H9 (cell line): ENCODE measurements around the gene ATP8A2. TPM values are rescaled to one million over a fixed set of nuclear protein-coding genes. Genes with fewer than 3 reads are reported as not detected.

Source experiments
- DNase-seq: peaks from one replicate; pipeline ENCODE4 v3.0.0-alpha.2; 2017
- H2AFZ ChIP-seq: one replicate; pipeline ENCODE4 v1.6.1; 2013; ENCODE audit warnings: mild to moderate bottlenecking, low read length, control low read depth, moderate library complexity
- H2AK5ac ChIP-seq: 2 replicates; pipeline ENCODE4 v1.6.1; 2013; ENCODE audit warnings: low read length, control low read depth, mixed read lengths; ENCODE audit not compliant: insufficient read length
- H2BK120ac ChIP-seq: one replicate; pipeline ENCODE4 v1.6.1; 2013; ENCODE audit warnings: low read depth, mild to moderate bottlenecking, low read length, control low read depth, inconsistent platforms; ENCODE audit not compliant: poor library complexity, severe bottlenecking
- H2BK12ac ChIP-seq: 2 replicates; pipeline ENCODE4 v1.6.1; 2013; ENCODE audit warnings: low read length, control low read depth, mixed read lengths, low read depth; ENCODE audit not compliant: insufficient read length
- H2BK15ac ChIP-seq: 2 replicates; pipeline ENCODE4 v1.6.1; 2013; ENCODE audit warnings: low read depth, low read length, control low read depth
- H2BK20ac ChIP-seq: one replicate; pipeline ENCODE4 v1.6.1; 2013; ENCODE audit warnings: low read depth, mild to moderate bottlenecking, low read length, control low read depth, inconsistent platforms; ENCODE audit not compliant: poor library complexity, severe bottlenecking
- H2BK5ac ChIP-seq: 2 replicates; pipeline ENCODE4 v1.6.1; 2013; ENCODE audit warnings: low read length, control low read depth, mixed read lengths; ENCODE audit not compliant: insufficient read length
- H3K14ac ChIP-seq: 2 replicates; pipeline ENCODE4 v1.6.1; 2013; ENCODE audit warnings: low read length, control low read depth; ENCODE audit not compliant: insufficient read depth
- H3K18ac ChIP-seq: 2 replicates; pipeline ENCODE4 v1.6.1; 2013; ENCODE audit warnings: low read depth, mild to moderate bottlenecking, mixed read lengths, low read length, control low read depth; ENCODE audit not compliant: insufficient read length
- H3K23ac ChIP-seq: 2 replicates; pipeline ENCODE4 v1.6.1; 2013; ENCODE audit warnings: low read length, control low read depth, mixed read lengths, low read depth; ENCODE audit not compliant: insufficient read length
- H3K23me2 ChIP-seq: 2 replicates; pipeline ENCODE4 v1.6.1; 2013; ENCODE audit warnings: low read depth, mild to moderate bottlenecking, mixed read lengths, low read length, control low read depth; ENCODE audit not compliant: insufficient read length, poor library complexity, severe bottlenecking
- H3K27ac ChIP-seq: 2 replicates; pipeline ENCODE4 v1.5.1; 2013; ENCODE audit warnings: low read length, control low read depth, mixed read lengths, low read depth; ENCODE audit not compliant: insufficient read length
- H3K27me3 ChIP-seq: 2 replicates; pipeline ENCODE4 v1.6.1; 2013; ENCODE audit warnings: low read length, control low read depth, inconsistent platforms; ENCODE audit not compliant: insufficient read depth
- H3K4ac ChIP-seq: 2 replicates; pipeline ENCODE4 v1.6.1; 2013; ENCODE audit warnings: low read depth, mild to moderate bottlenecking, control low read depth, inconsistent platforms, low read length, moderate library complexity
- H3K4me1 ChIP-seq: 2 replicates; pipeline ENCODE4 v1.6.1; 2013; ENCODE audit warnings: low read length, control low read depth, inconsistent platforms; ENCODE audit not compliant: insufficient read depth
- H3K4me2 ChIP-seq: 2 replicates; pipeline ENCODE4 v1.6.1; 2013; ENCODE audit warnings: low read length, control low read depth, mixed read lengths; ENCODE audit not compliant: insufficient read length, insufficient read depth
- H3K56ac ChIP-seq: 2 replicates; pipeline ENCODE4 v1.6.1; 2013; ENCODE audit warnings: low read depth, mild to moderate bottlenecking, mixed read lengths, low read length, control low read depth; ENCODE audit not compliant: insufficient read length
- H3K79me1 ChIP-seq: 2 replicates; pipeline ENCODE4 v1.6.1; 2013; ENCODE audit warnings: low read depth, mild to moderate bottlenecking, moderate library complexity, low read length, control low read depth, inconsistent platforms; ENCODE audit not compliant: insufficient read depth, poor library complexity, severe bottlenecking
- H3K79me2 ChIP-seq: 2 replicates; pipeline ENCODE4 v1.6.1; 2013; ENCODE audit warnings: low read length, control low read depth, inconsistent platforms; ENCODE audit not compliant: insufficient read depth
- H3K9ac ChIP-seq: 2 replicates; pipeline ENCODE4 v1.6.1; 2013; ENCODE audit warnings: low read length, control low read depth, mixed read lengths; ENCODE audit not compliant: insufficient read length; ENCODE audit errors: extremely low read depth
- H3K9me3 ChIP-seq: one replicate; pipeline ENCODE4 v1.6.1; 2013; ENCODE audit warnings: low read depth, low read length, inconsistent platforms; ENCODE audit not compliant: control insufficient read depth
- H3T11ph ChIP-seq: one replicate; pipeline ENCODE4 v1.6.1; 2013; ENCODE audit warnings: mild to moderate bottlenecking, low read length, control low read depth, inconsistent platforms
- H4K20me1 ChIP-seq: one replicate; pipeline ENCODE4 v1.6.1; 2013; ENCODE audit not compliant: control insufficient read depth, insufficient read length, insufficient read depth
- H4K5ac ChIP-seq: 2 replicates; pipeline ENCODE4 v1.6.1; 2013; ENCODE audit warnings: low read depth, mild to moderate bottlenecking, mixed read lengths, low read length, control low read depth; ENCODE audit not compliant: insufficient read length
- H4K8ac ChIP-seq: replicated peaks from 2 replicates; pipeline ENCODE4 v1.6.1; 2013; ENCODE audit warnings: low read length, control low read depth, mixed read lengths, low read depth; ENCODE audit not compliant: insufficient read length
- H4K91ac ChIP-seq: 2 replicates; pipeline ENCODE4 v1.6.1; 2013; ENCODE audit warnings: low read depth, mild to moderate bottlenecking, moderate library complexity, mixed read lengths, low read length, control low read depth; ENCODE audit not compliant: insufficient read length
- H3K27ac Mint-ChIP-seq, 3 experiments: 2 replicates in 2 of 3; 3 replicates in 1 of 3; pipeline ENCODE4 v1.8.0; 2020 to 2021; ENCODE audit warnings: mixed read lengths in 3 of 3, mild to moderate bottlenecking in 1 of 3, moderate library complexity in 1 of 3
- H3K27me3 Mint-ChIP-seq: 2 replicates; pipeline ENCODE4 v1.8.0; 2021; ENCODE audit warnings: low read depth, mild to moderate bottlenecking, moderate library complexity, mixed read lengths
- H3K36me3 Mint-ChIP-seq, 3 experiments: 2 replicates in 2 of 3; 3 replicates in 1 of 3; pipeline ENCODE4 v1.8.0; 2020 to 2021; ENCODE audit warnings: low read depth in 3 of 3, mixed read lengths in 3 of 3; ENCODE audit not compliant: insufficient read depth in 1 of 3
- H3K4me1 Mint-ChIP-seq, 2 experiments: 2 replicates each; pipeline ENCODE4 v1.8.0; 2020; ENCODE audit warnings: mixed read lengths in 2 of 2
- H3K4me3 Mint-ChIP-seq, 2 experiments: 2 replicates in 1 of 2; 3 replicates in 1 of 2; pipeline ENCODE4 v1.8.0; 2020 to 2021; ENCODE audit warnings: mild to moderate bottlenecking in 2 of 2, mixed read lengths in 2 of 2, moderate library complexity in 1 of 2
- H3K9me3 Mint-ChIP-seq, 2 experiments: 2 replicates in 1 of 2; 3 replicates in 1 of 2; pipeline ENCODE4 v1.8.0; 2020; ENCODE audit warnings: mild to moderate bottlenecking in 2 of 2, mixed read lengths in 2 of 2, moderate library complexity in 1 of 2
- CTCF ChIP-seq: fragments of 200-600 bp; sonication (generic); conservative IDR thresholded peaks from 3 replicates; pipeline ENCODE4 v1.8.0; 2021; ENCODE audit warnings: antibody characterized with exemption, mild to moderate bottlenecking
- WGBS: extraction: QIAGEN DNeasy Blood & Tissue Kit; methylation state at CpG from one replicate; pipeline ENCODE4 v1.1.7; 2013; ENCODE audit warnings: missing lambda C conversion rate, low lambda C conversion rate, mixed read lengths; ENCODE audit not compliant: insufficient read length; ENCODE audit errors: extremely low coverage; 5-methylcytosine and 5-hydroxymethylcytosine counted together
- total RNA-seq: library from RNA; stranded (reverse); gene quantifications from 2 replicates; pipeline ENCODE4 v1.2.1, GENCODE V29; 2021

The ATP8A2 gene
- total RNA-seq, 1 experiment from 2014 or later, result 18.2 TPM

- H3K23me2 ChIP-seq, result no peaks in the 10 kb centered on the region
- H2AFZ ChIP-seq, result no peak overlapping the region
- H2AK5ac ChIP-seq, result no peak overlapping the region
- no peak overlapping the region for H3K4me2 ChIP-seq
- H2BK20ac ChIP-seq, result no peak overlapping the region
- peaks cover 22 to 32% of the 10 kb centered on the region in 2 experiments for H3K4me1 Mint-ChIP-seq
- H2BK120ac ChIP-seq, result no peak overlapping the region
- no peak overlapping the region for H3K14ac ChIP-seq
- H4K5ac ChIP-seq, result no peak overlapping the region
- no peak overlapping the region for H3K4me3 Mint-ChIP-seq
- H3K27me3 Mint-ChIP-seq, result no peaks in the 10 kb centered on the region
- no peaks in the 10 kb centered on the region for H3K36me3 Mint-ChIP-seq
- no peak for DNase-seq
- H2BK12ac ChIP-seq, result no peak overlapping the region
- no peak overlapping the region for H3K23ac ChIP-seq
- H4K20me1 ChIP-seq, result peaks cover 2% of the 10 kb centered on the region
- no peak overlapping the region for H4K8ac ChIP-seq
- no peak overlapping the region for H3T11ph ChIP-seq
- no peak overlapping the region for H3K9ac ChIP-seq
- no peaks in the 10 kb centered on the region for H3K9me3 ChIP-seq
- peaks cover 3% of the 10 kb centered on the region; the same call in 1 of the 2 replicates for H3K4me1 ChIP-seq
- no peak overlapping the region for H3K4ac ChIP-seq
- H3K27ac Mint-ChIP-seq, result no peak overlapping the region; a peak in 2 of 7 replicates
- no peaks in the 10 kb centered on the region for H3K9me3 Mint-ChIP-seq
- no peaks in the 10 kb centered on the region for H3K27me3 ChIP-seq
- H3K27ac ChIP-seq, result no peak overlapping the region
- H3K56ac ChIP-seq, result no peak overlapping the region
- H4K91ac ChIP-seq, result no peak overlapping the region
- no peak overlapping the region for H3K18ac ChIP-seq
- H2BK5ac ChIP-seq, result no peak overlapping the region
- H3K79me2 ChIP-seq, result no peaks in the 10 kb centered on the region
- no peak overlapping the region for H2BK15ac ChIP-seq
- TF ChIP-seq CTCF, result peak; percentile 18; the same call in 1 of the 3 replicates
- no CpG with 5 or more reads among the region's 9 CpGs for WGBS
- peaks cover 2% of the 10 kb centered on the region for H3K79me1 ChIP-seq
These were observed 123.1 kb downstream of the ATP8A2 start for GRCh38 chr13:25494698-25495411.
